ENCODE results near the gene RCOR1.

RCOR1 gene

DNA sequence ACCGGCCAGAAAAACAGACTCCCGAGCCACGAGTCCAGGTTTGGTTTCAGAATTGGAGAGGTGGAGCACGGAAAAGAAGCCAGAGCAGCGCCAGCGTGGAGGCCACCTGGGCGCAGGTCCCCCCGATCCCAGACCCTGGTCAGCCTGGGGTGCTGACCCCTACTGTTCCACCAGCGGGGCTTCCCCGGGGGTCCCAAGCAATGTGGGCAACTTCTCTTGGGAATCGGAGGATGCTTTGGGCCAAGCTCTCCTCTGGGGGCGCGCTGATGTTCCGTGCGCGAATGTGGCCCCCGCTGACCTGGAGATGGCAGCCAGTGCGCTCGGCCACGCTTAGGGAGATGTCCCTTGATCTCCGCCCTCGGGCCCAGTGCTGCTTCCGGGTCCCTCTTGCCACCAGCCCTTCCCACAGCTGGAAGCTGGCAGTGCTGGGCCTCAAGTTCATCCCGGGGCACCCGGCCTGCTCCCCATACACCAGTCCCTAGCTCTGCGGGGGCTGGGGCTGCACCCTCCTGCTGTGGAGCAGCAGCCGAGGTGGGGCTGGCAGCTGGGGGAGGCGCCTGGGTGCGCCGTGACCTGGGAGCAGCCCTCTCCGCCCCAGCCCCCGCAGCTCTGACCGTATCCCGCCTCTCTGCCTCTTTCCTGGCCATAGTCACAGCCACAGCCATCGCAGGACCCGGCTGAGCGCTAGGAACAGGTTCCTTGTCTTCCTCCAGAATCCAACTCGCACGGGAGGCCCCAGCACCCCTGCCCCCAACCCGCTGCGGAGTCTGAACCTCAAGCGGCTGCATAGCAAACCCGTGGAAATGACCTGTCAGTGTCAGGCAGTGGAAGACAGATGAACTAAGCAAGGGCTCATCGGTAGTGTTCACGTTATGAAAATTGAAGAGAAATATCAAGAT is 91.2 kb downstream of the RCOR1 start:
- no peak for DNase-seq

DNA sequence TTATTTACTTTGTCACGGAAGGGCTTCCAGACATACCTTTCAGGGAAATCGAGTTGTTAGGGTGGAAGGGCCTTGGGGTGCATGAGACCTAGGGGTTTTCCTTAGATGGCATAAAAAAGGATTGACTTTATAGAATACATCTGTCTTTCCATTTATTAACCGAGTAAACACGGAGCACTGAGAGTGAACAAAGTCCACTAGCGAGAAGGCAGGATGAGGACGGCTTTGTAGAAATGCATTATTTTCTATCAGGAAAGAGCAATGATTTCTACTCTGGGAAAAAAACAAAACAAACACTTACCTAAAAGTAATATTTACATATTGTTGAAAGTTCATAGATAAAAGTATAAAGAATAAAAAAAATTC is 91.8 kb downstream of the RCOR1 start:
- no peak for DNase-seq

DNA sequence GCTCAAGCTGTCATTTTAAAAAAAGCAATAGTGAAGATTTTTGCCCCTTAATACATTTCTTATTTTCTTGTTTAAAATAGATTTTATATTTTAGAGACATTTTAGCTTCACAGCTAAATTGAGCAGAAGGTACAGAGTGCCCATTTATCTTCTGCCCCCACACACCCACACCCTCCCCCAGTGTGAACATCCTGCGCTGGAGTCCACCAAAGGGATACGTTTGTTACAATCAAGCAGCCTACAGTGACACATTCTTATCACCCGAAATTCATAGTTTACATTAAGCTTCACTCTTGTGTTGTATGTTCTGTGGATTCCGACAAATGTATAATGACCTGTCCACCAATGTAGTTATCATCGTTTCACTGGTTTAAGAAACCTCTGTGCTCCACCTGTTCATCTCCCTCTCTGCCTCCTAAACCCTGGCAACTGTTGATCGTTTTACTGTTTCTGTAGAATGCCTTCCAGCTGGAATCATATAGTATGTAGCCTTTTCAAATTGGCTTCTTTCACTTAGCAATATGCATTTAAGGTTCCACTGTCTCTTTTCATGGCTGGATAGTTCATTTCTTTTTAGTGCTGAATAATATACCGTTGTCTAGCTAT is 93.8 kb downstream of the RCOR1 start:
- no peak for DNase-seq

DNA sequence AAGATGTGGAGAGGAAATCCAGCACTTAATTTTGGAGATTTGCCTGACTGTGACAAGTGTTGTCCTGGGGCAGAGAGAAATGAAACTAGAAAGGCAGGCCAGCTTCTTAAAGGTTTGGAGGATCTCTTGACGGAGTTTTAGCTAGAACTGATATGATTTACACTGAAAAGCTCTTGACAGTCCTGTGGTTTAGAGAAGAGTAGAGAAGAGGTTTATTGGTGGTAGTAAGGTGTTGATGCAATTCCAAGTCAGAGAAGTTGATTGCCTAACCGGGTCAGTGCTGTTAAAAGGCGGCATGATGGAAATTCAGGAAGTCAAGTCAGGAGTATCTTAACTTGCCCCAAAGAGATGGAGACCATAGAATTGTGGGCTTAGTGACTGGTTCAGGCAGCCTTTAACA is 95.8 kb downstream of the RCOR1 start:
- no peak for DNase-seq

DNA sequence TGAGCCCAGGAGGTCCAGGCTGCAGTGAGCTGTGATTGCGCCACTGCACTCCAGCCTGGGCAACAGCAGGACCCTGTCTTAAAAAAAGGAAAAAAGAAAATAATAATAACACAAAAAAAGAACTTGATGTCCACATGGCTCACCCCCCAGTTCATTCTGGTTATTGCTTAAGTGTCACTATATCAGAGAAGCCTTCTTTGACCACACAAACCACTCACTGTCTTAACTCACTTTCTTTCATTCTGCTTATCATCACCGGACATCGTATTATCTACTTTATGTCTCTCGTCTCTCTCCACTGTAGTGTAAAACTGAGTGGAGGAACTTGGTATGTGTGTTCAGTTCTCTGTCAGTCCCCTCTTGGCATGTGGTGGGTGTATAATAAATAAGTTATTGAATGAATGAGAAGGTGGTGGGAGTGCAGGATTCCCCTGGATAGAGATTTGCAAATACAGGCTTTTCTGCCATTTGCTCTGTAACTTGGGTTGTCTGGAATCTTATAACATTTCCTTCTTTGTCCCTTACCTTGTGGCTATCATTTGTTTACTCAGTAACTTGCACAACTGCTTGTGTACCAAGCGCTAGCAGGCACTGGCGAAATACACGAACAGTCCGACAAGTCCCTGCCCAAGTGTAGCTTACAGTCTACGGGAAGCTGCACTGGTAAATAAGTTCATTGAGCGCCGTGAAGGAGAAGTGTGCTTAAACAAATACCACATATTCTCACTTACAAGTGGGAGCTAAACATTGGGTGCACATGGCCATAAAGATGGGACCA is 98.2 kb downstream of the RCOR1 start:
- DNase-seq = no peak

DNA sequence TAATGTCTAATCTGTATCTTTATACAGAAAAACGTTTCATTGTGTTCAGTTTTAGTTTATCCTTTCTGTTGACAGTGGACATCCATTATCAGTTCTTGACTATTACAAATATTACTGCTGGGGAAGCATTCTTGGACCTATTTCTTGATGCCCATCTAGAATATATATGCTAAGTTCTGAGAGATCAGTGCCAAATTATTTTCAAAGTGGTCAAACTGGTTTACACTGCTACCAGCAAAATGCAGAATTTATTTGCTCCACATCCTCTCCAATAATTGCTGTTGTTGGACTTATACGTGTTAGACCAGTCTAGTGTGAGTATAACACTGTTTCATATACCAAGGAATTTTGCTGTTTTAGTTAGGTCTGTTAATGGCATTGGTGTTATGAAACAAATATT is 99.3 kb downstream of the RCOR1 start:
- no peak for DNase-seq

DNA sequence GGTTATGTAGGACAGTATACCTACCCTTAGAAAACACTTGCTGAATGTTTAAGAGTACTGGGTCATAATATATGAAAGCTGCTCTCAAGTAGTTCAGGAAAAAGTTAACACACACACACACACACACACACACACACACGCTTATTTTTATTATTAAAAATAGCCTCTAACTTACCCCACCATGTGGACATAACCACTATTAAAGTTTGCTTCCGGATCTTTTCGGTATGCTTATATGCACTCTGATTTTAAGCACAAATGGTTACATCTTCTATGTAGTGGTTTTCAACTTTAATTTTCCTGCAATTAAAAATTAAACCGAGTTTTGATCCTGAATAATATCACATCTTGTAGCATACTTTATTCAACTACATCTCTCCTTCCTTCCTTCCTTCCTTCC is 99.9 kb downstream of the RCOR1 start:
- no peak for DNase-seq

DNA sequence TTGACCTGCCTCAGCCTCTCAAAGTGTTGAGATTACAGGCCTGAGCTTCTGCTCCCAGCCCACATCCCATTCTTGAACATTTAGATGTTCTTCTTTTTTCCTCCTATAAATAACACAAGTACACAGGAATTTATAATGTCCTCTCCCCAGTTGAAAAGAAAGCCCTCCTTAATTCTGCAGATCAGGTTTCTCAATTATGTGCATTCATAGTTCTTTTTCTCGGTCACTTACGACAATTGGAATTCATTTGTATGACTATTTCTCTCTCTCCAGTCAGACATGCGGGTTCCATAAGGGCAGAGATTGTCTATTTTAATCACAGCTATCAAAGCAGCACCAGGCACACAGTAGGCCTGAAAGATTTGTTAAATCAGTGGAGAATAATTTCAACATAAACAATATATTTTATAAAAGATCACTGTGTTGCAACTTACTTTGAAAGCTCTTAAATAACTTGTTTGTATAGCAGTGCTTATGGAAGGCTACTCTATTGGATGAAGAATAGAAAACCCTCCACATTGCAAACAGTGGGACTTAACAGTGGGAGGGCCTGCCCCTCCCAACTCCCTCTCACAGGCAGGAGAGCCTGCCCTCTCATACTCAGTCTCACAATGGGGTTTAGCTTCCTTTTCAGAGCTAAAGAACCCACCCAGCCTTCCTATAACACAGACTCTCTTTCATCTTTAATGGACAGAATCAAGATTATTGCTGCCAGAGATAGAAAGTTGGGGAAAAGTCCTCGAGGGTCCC is 100.7 kb downstream of the RCOR1 start:
- no peak for DNase-seq

DNA sequence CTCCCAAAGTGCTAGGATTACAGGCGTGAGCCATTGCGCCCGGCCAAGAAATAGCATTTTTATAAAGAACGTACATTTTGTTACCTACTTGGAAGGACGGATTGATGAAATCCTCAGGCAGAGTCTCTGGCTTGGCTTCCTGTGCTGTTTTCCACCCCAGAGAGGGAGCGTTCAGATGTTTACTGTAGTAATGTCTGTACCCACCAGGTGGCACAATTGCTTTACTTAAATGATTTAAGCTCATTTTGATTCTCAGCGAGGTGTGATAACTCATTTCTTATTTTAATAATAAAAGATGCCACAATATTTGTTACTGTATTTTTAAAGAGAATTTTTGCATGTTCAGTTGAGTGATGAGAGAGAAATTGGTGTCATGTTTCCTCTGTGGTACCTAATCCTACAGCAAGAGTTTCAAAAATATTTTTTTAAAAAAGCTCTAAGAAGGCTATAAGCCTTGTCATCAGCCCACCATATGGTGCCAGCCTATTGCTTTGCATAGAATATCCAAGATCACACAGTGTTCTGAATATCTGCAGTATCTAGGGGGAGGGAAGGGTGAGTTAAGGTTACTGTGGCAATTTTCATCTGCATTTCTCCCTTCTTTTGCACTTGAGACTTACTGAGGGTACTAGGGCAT is 102.2 kb downstream of the RCOR1 start:
- peak; percentile 64 for DNase-seq

DNA sequence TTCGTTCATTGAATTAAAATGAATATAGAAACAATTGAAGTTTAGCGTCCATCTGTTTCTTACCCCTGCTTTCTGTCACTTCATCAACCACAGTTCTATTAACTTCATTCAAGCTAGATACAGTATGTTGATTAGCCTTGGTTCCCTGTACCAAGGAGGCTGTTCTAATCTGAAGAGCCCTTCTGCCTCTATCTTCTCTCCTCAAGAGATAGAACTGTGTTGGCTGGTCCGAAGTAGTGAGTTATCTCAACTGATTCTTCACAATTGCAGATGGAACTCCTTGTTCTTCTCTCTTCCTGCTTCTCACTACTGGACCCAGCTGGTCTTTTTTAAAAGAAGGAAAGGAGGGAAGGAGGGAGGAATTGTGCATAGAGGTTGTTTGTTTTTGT is 102.7 kb downstream of the RCOR1 start:
- DNase-seq = no peak

DNA sequence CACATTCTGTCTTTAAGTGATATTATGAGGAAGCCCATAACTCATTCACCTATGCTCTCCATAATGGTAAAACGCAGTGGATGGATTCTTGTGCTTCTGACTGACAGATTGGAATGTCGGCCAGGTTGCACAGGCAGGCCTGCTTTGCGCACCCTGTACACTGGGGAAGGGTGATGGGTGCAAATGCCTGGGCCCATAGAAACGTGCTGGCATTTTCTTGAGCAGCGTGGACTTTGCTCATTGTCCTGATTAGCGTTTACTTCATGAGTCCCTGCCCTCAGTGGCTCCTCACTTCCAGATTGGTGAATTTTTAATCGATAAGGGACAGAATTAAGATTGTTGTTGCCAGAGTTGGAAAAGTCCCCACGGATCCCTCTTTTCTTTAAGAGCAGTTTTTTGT is 103.9 kb downstream of the RCOR1 start:
- no peak for DNase-seq

DNA sequence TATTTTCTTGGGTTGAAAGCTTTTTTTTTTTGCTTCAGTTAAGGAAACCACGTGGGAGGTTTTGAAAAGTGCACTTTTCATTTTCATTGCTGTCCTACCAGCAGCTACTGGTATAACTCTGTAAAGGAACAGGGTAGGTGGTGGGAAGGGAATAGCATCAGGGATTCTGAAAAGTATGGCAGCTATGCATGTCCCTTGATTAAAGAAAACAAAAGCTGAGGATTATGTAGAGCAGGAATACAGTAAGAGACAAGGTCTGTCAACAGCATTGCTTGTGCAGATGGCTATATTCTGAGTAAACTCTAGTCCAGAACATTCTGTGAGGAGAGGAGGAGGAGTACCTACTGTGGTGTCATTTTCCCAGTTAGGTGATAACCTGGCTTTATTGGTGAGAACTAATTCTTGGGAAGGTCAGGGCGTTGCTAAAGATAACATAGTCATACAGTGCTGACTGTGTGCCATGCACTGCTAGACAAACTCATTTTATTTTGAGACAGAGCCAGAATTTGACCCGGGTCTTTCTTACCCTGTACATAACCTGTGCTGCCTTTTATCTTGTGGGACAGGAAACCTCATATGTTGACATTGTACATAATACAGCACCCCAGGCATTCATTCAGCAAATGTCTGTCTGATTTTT is 104.5 kb downstream of the RCOR1 start:
- DNase-seq = no peak

DNA sequence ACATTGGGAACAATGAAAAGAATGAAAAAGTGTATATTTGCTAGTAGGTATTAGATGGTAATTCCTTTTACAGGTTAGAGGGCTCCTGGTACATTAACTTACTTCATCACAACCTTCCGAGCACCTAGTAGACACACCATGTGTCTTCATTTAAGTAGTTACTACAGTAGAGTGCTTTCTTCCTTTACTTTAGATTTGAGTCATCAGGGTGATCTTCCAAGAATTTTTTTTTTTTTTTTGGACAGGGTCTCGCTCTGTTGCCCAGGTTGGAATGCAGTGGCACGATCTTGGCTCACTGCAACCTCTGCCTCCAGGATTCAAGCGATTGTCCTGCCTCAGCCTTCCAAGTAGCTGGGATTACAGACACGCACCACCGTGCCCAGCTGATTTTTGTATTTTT is 105.1 kb downstream of the RCOR1 start:
- DNase-seq = no peak

DNA sequence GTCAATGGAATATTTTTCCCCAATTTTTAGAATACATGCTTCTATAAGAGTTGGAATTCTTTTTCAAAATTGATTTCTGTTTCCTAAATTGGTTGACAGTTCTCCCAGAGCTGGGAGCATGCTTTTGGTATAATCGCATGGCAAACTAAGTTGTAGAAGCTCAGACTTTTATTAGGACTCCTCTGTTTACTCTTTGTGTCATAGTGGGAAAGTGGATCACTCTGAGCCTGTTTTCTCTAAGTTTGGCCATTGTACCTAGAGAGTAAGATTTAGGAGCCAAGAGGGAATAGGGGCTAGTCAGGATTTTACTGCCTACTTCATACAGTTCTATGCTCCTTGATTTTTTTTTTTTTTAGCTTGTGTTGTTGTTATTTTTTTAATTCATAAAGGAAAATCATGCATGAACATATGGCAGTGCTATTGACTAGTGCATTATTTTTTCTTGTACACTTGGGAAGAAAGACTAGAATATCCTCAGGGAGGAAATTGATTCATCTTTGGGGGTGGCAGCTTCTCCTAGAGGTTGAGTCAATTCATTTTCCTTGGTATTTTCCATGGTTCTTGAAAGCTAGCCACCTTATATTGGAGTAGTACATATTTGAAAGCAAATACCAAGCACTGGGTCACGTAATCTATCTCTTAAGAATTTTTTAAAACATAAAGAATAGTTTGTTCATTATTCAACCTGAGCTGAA is 107.1 kb downstream of the RCOR1 start:
- DNase-seq = no peak

DNA sequence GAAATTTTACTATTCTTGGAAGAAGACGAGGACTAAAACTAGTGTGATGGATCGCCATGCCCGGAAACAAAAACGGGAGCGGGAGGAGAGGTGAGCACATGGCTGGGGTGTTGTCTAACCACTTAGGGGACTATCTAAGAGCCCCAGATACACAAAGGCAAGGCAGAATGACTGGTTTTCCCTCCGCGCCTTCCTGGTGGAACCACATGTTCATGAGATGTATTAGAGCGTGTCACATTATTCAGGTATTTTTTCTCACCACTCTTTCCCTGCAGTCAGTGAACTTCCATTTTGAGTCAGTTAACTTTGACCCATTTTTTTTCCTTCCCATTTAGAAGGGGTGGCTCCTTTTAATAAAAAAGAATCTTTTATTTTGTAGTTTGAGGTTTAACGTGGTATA is 116.0 kb downstream of the RCOR1 start:
- no peak for DNase-seq

DNA sequence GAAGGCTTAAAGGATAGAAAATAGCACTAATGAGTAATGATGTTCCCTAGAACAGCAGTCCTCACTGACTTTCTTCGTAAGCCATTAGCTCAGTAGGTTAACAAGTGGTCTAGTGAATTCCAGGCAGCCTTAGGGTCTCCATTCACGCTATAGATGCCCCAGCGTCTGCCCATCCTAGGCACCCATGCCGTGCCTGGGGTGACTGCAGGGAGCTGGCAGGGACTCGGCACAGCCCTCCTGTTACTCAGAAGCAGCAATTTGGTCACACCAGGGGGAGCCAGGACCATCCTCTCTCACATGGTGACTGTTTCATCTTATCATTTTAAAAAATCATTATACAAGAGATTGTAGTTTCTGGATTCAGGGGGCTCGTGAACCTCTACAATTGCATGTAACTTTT is 118.8 kb downstream of the RCOR1 start:
- no peak for DNase-seq

DNA sequence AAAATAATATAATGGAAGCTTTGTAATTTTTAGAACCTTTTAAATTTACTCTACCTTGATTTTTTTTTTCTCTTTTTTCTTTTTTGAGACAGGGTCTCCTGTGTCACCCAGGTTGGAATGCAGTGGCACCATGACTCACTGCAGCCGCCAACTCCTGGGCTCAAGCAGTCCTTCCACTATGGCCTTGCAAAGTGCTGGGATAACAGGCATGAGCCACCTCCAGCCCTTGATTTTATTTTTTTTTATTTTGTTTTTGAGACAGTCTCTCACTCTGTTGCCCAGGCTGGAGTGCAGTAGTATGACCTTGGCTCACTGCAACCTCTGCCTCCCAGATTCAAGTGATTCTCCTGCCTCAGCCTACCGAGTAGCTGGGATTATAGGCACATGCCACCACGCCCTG is 119.5 kb downstream of the RCOR1 start:
- DNase-seq = no peak

DNA sequence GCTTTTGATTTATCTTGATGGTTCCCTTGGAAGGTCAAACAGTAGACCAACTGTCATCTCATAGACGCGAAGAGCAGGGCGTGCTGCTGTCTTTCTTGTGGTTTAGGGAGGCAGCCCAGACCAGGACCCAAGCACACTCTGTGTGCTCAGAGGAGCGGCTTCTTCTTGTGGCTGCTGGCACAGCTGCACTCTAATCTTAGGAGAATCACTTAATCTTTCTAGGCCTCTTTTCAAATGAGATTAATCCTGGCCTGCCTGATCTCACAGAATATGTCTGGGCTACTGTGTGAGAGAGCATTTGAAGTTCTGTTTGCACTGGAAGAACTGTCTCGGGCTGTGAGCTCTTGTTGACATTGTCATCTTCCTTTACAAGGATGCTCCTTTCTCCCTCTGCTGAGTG is 124.8 kb downstream of the RCOR1 start:
- peak; percentile 14 for DNase-seq

DNA sequence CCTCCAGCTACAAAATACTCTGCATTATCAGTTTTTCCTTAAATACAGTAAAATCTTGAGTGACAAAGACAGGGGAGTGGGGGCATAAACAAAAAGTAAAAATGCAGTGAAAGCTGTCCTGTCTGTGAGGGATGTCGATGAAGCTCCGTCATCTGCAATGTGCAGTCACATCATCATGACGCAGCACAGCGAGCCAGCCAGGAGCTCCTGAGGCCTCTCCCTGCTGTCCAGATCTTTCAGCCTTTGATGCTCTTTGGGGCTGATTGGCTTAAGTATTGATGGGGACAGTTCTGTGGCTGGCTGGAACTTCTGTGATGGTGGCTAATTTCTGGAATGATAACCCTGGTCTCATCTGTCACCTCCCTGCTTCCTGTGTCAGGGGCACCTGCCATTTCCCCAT is 130.2 kb downstream of the RCOR1 start:
- no peak for DNase-seq

DNA sequence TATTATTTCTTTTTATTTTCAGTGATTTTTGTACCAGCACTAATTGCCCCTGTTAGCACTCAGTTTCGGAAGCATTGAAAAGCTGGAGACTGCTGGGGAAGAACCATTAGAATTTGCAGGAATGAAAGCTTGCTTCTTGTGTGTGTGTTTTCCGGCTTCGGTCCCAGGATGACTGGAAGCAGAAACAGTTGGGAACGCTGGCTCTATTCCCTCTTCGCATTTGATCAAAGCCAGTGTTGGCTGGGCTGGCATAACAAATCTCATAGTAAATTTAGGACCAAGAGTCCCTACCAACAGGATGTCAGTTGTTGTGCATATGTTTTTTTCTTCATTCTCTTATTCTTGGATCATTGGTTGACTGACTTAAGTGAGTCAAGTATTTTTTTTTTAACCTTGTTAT is 131.2 kb downstream of the RCOR1 start:
- no peak for DNase-seq

All from fibroblast of skin of abdomen (primary cell).